Activated gamma-delta T cell treated with Interleukin-2 at 50 U/mL for 16 hours (primary cell): ENCODE results near the gene ARL2BP.
"Not testable (repeated sequence)": the region's sequence is repeated elsewhere in the genome, so short reads cannot be mapped to it uniquely, and the experiment has no call there.

Source experiments
- DNase-seq: peaks from one replicate; pipeline ENCODE4 v3.0.0-alpha.2; 2020

ARL2BP gene

DNA sequence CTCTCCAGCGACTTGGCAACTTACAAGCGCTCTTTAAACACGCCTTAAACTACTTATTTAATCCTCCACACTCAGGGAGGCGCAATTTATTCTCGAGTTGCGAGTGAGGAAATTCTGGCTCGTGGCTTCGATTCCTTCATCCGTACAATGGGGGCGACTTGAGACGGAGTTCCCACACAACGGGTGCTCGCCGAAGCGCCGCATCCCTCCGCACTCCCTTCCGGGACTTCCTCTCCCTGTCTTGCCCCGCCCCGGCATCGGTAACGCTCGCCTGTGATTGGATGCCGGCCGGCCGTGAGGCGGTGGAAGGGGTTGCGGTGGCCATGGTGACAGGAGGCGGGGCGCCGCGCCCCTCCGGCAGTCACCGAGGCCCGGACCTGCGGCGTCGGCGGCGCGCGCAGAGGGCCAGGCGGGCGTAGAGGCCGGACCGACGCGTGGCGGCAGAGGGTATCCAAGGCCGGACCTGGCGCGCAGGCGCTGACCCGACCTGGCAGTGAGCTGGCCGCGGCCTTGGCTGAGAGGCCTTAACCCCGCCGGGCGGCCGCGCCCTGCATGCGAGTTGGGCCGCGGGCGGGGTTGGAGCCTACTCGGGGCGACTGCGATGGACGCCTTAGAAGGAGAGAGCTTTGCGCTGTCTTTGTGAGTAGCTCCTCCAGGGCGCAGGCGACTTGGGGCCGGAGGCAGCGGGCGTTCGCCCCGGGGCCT, at the start of gene ARL2BP:
Gene ARL2BP, plus strand, starts transcription at position 493 of the 705 bp plus-strand sequence. Its CDS starts 109 bp downstream, at position 602.
- DNase-seq: peak; percentile 96

DNA sequence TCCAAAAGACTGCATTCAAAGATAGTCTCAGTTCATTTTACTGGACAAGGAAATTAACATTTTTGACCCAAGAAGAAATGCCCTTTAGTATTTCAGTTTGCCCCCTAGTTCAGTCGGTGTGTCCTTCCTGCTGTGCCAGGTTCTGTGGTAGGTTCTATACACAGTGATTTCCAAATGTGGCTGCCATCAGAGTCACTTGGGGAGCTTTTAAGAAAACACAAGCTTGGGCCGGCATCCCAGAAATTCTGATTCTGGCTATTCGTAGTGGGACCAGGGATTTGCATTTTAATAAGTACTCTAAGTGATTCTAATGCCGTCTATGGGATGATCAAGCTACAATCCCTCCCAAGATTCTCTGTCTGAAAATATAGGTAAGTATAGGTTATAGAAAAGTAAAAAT, 48.8 kb upstream of the ARL2BP start:
- no peak for DNase-seq

DNA sequence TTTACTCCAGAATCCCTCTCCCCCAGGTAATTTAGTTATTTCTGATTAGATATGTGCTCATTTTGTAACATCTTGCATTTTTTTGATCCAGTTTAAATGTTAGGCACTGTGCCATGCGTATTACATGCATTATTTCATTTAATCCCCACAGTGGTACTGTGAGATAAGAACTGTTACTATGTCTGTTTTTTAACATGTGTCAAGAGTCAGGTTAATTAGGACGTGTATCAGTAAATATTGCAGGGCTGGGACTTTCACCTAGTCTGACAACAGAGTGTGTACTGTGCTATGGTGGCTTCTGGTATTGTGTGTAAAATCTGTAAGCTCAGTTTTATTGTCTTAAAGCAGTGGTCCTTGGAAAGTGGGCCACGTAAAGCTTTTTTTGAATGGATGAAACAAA, 48.3 kb upstream of the ARL2BP start:
- DNase-seq: no peak

DNA sequence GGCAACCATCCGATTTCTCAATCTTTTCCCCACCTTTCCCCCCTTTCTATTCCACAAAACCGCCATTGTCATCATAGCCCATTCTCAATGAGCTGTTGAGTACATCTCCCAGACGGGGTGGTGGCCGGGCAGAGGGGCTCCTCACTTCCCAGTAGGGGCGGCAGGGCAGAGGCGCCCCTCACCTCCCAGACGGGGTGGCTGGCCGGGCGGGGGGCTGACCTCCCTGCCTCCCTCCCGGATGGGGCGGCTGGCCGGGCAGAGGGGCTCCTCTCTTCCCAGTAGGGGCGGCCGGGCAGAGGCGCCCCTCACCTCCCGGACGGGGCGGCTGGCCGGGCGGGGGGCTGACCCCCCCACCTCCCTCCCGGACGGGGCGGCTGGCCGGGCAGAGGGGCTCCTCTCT, 44.7 kb upstream of the ARL2BP start:
- not testable (repeated sequence) for DNase-seq

DNA sequence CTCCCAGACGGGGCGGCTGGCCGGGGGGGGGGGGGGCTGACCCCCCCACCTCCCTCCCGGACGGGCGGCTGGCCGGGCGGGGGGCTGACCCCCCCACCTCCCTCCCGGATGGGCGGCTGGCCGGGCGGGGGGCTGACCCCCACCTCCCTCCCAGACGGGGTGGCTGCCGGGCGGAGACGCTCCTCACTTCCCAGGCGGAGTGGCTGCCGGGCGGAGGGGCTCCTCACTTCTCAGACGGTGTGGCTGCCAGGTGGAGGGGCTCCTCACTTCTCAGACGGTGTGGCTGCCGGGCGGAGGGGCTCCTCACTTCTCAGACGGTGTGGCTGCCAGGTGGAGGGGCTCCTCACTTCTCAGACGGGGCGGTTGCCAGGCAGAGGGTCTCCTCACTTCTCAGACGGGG, 44.1 kb upstream of the ARL2BP start:
- DNase-seq: not testable (repeated sequence)

DNA sequence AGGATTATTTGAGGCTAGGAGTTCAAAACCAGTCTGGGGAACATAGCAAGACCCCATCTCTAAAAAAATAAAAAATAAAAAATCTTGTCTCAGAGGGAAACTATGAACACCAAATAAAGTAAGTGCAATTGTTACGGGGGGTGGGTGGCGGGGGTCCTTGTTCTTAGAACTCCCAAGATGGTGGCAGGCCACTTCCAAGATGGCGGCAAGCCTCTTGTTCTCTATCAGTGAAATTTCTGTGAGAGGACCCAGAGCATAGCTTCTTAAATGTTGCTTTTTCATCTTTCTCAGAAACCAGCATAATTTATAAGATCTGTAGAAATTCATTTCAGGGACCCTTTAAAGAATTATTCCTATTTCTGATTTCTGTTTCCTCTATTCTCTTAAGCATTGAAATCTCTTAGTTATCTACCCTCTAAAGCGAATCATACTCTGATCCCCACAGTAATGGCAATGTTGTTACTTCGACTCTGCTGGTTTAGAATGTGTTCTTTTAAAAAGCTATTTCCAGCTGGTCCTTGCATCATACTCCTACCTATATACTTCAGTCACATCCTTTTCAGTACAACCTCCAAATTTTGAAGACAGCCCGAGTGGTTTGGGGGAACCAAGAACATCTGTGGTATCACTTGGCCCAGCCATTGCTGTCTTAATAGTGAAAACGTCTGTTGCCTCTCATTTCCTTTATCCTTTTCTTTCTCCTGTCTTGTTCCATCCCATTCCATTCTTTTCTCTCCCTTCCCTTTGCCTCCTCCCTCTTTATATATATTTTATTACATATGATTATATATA, 42.8 kb upstream of the ARL2BP start:
- no peak for DNase-seq

DNA sequence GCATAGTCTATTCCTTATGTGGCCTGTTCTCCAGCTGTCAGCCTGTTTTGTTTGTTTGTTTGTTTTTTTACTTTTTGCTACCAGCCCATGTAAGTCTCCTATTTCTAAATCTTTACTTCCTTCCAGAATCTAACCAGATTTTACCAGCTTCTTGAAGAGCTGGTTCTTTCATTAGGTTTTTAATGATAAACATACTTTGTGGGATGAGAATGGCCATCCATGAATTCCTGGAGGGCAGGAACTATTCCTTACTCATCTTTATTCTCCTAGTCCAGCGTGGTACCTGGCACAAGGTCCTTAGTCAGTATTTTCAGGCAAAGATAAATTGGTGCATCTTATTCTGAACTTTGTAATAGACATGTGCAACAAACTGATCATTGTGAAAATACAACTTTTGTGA, 41.6 kb upstream of the ARL2BP start:
- no peak for DNase-seq

DNA sequence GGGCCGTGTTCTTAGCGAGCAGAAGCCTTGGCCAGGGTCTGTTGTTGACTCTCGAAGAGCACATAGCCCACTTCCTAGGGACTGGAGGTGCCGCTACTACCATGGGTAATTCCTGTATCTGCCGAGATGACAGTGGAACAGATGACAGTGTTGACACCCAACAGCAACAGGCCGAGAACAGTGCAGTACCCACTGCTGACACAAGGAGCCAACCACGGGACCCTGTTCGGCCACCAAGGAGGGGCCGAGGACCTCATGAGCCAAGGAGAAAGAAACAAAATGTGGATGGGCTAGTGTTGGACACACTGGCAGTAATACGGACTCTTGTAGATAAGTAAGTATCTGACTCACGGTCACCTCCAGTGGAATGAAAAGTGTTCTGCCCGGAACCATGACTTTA, 40.4 kb upstream of the ARL2BP start:
- no peak for DNase-seq

DNA sequence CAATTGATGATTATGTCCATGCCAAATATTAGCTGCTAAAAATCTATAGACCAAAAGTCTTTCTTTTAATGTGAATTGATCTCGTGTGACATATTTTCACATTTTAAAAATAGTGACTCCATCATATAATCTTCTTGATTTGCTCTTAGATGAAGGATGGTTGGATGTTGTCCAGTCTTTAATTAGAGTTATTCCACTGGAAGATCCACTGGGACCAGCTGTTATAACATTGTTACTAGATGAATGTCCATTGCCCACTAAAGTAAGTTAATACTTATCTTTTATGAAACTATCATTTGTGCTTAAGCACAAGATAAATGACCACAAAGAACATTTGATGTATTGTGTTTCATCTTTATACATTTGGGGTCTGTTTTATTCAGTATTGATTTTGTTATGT, 36.1 kb upstream of the ARL2BP start:
- DNase-seq: no peak

DNA sequence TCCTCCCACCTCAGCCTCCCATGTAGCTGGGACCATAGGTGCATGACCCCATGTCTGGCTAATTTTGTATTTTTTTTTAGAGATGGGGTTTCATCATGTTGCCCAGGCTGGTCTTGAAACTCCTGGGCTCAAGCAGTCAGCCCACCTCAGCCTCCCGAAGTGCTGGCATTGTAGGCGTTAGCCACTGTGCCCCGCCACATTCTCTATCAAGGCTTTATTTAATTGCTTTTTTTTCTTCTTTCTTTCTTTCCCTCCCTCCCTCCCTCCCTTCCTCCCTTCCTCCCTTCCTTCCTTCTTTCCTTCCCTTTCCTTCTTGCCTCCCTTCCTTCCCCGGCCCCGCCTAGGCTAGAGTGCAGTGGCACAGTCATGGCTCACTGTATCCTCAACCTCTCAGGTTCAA, 35.3 kb upstream of the ARL2BP start:
- no peak for DNase-seq

DNA sequence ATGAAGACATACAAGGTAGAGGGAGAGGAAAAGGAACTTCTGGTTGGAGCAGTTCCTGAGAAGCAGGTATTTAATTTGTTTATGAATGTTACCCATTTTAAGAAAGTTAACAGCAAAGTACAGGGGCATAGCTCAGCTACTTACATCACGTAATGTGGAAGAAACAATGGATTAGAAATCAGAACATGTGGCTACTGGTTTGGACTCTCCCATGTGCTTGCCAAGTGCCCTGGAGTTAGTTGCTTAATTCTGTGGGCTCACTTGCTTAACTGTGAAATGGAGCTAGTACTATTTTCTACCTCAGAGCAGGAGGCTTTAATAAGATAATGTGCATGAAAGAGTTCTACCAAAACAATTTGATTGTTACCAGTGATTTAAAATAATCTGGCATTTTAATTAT, 31.6 kb upstream of the ARL2BP start:
- DNase-seq: no peak

DNA sequence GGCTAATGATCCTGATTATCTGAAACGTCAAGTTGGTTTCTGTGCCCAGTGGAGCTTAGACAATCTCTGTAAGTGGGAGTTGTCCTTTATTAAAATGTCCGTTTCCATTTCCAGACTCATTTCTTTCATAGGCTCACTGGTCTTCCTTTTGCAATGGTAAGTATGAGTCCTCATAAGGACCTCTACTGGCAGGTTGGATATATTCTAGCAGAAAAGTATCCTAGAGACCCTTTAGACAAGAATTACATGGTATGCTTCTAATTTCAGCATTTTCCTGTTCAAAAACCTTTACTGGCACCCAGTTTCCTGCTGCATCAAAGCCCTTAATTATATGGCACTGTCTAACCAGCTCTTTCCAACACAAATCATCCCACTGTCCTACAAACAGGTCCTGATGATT, 28.1 kb upstream of the ARL2BP start:
- no peak for DNase-seq

DNA sequence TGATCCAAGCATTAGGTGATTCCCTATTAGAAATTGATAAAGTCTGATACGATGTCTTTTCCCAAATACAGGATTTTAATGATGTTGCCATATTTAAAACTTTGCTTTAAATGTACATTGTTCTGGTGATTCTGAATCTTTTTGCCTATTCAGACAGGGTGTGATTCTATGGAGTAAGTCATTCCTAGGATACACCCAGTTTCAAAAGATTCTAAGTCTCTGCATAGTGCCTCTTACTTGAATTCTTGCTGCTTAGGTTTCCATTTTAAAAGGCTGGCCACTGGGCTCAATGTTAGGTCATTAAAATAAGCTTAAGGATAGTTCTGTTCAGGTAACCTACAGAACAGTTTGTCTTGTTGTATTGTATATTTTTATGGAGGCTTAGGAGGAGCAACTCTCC, 22.0 kb upstream of the ARL2BP start:
- no peak for DNase-seq

DNA sequence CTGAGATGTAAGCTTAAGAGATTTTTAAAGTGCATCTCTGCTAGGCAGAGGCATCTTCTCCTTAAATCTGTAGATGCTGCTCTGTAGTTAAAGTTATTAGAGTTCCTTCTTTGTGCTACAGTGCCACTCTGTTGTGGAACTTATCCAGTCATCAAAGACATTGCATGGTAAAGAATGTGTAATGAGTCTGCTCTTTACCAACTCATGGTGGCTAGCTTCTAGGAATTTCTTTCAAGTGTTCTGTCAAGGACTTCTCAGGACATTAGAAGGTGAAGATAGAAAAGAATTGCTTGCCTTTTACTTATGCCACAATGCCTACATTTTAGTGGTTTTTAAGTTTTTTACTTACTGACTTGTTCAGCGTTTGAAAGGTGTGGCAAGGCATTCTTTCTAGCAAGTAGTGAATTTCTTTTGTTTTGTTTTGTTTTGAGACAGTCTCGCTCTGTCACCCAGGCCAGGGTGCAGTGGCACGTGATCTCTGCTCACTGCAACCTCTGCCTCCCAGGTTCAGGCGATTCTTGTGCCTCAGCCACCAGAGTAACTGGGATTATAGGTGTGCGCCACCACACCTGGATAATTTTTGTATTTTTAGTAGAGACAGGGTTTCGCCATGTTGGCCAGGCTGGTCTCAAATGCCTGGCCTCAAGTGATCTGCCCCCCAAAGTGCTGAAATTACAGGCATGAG, 20.3 kb upstream of the ARL2BP start:
- no peak for DNase-seq

DNA sequence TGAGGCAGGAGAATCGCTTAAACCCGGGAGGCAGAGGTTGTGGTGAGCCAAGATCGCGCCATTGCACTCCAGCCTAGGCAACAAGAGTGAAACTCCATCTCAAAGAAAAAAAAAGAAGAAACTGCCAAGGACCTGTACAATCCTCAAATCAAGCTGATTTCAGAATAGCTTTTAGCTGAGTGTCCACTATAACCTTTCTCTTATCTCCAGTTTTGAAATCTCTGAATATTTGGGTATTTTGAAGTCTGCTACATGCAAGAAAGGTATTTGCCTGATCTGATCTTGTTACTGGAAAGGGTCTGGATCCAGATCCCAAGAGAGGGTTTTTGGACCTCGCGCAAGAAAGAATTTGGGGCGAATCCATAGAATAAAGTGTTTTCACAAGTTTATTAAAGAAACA, 19.1 kb upstream of the ARL2BP start:
- DNase-seq: no peak

DNA sequence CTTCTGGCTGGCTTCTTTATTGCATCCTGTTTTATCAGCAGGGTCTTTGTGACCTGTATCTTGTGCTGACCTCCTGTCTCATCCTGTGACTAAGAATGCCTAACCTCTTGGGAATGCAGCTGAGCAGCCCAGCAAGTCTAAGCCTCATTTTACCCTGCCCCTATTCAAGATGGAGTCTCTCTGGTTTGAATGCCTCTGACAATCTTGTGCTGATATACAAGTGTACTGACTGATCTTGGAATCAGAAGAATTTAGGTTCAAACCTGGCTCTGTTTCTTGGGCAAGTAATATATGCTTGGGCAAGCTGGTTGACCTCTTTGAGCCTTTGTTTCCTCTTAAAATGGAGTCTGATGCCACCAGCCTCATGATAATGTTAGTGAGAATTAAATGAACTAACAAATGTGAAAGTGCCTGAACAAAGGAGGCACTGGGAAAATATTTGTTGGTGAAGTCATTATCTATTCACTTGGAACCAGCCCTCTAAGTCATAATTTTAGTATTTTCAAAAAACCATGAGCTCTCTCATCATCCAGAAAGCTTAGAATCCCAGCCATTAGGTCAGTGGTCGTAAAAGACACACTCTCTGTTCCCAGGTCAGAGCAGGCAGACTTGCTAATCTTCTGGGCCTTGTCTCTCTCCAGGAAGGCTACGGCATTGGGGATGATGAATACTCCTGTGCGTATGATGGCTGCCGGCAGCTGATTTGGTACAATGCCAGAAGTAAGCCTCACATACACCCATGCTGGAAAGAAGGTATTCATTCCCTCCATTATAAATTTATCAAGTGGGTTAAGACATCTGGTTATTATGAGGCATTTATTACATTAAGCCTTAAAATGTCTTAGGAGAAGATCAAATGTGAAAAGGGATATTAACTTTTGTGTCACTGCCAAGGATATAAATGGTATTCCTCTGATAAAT, 18.1 kb upstream of the ARL2BP start:
- DNase-seq: no peak

DNA sequence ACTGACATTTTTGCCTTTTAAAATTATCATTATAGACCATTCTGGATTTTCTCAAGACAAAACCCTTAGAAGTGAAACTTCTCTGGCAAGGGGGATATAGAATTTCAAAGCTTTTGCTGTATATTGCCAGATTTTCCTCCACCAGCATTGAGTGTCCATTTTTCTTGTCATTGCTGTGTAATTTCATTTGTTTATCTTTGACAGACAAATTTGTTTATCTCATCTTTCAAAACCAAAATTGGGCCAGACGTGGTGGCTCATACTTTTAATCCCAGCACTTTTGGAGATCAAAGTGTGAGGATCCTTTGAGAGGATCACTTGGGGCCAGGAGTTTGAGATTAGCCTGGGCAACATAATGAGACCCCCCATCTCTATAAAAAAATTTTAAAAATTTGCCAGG, 16.0 kb upstream of the ARL2BP start:
- no peak for DNase-seq

DNA sequence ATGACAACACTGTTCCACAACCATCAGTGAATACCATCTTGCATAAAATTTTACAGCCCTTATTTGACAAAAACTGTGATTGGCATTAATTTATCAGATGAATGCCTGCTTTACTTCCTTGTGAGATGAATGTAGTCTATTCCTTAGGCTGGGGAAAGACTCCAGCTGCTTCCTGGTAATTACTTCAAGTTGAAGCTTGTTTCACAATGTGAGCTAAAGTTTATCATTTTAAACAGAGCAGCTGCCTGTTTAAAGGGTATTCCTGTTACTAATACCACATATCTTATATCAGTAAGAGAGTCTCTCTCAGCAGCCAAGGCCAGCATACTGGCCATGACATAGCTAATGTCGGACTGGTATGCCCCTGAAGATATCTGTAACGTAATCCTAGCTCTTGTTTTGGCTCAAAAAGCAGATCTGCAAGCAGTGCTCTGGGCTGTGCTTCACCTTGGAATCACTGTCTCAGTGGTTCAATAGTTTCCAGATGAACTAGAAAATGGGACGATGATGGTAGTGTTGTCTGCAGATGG, 13.2 kb upstream of the ARL2BP start:
- DNase-seq: no peak

DNA sequence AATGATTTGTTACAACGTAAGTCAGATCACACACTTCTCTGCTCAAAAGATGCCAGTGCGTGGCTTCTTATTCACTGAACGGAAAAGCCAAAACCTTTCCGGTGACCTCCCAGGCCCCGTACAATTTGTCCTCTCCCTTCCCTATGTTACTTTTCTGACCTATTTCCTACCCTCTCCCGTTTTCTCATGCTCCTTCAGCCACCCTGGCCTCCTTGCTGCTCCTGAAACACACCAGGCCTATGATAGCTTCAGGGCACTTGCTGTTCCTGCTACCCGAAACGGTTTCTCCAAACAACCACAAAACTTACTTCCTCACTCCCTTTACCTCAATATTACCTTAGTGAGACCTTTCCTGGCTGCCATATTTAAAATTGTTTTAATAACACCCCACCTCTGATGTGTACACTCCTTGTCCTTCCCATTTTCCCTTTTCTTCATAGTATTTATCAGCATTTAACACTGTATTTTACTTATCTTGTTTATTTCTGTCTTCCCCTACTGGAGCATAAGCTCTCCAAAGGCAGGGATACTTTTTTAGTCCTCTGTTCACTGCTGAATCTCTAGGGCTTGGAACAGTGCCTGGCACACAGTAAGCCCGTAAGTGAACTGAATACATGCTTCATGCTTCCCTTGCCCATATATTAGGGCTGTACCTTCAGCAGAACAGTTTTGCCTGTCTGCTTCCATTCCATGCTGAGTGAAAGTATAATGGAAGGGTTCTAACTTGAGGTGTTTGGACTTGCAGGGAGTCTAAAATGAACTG, 10.9 kb upstream of the ARL2BP start:
- DNase-seq: no peak

DNA sequence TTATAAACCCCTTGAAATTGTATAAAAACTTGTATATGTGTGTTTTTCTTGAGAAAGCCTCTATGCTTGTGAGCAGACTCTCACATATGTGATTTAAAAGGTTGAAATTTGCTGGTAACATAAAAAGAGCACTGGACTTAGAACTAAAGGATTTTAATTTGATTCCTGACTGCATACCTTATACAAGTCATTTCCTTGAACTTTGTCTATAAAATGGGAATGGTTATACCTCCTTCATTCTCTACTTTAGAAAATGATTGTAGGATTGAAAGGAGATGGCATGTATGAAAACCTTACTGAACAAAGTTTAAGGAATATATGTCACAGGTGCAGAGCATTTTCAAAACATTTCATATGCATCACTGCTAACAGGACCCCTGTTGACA, 10.4 kb upstream of the ARL2BP start:
- DNase-seq: no peak

DNA sequence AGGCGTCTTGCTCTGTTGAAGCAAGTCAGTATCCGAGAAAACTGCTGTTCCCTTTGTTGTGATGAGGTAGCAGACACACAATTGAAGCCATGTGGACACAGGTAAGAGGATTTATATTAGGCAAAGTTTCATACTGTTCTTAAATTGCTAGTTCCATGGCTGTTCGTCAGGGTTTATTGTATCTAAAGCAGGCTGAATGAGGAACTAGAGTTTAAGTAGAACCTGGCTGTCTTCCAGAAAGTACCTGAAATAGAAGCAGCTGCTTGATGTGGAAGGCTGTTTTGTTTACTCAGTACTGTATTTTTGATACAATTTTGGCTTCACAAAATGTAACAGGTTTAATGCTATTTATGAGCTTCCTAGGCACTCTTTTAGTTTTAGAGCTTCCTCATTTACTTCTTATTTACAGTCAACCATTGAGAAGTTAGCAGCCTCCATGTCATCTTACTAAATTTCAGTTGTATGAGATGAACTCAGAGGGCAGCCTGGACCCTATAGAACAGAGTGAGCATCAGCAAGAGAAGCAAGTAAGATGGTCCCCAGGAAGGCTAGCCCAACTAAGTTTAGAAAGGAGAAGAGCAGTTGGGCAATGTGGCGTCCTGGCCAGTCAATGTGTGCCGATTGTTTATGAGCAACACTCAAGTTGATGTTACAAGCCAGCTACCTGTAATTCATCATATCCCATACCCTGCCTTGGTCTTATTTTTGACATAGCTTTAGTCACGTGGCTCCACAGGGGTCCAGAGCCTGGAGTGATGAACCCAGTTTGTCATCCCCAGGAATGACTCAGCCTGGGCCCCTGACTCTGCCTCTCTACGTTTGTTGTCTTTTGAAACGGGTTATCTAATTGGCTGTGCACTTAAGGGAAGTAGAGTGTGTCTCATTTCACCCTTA, 9.7 kb upstream of the ARL2BP start:
- DNase-seq: no peak
